Measurements from ENCODE around the gene KCNMB4.

GRCh38 chr12:70417121-70417520 lies 51.0 kb downstream of the KCNMB4 start:
- TF ChIP-seq CTCF (conservative IDR thresholded peaks at IDR 0.05; ENCODE audit: low read depth, low read length), result no peak
- TF ChIP-seq EZH2 (IDR thresholded peaks at IDR 0.05; ENCODE audit: borderline replicate concordance, low read depth, low read length, poor library complexity, severe bottlenecking), result no peak

All from A673 (cell line).